Kidney (tissue), 14 donors: ENCODE results near the gene NUP62. TPM values are rescaled to one million over a fixed set of nuclear protein-coding genes. Genes with fewer than 3 reads are reported as not detected.

ENCODE experiments used
- DNase-seq, 5 donors: peaks; one replicate each; pipeline ENCODE4 v3.0.0-alpha.2; 2013 to 2020
- FAIRE-seq: peaks from 2 replicates; lab custom pipeline; 2012; peaks lifted over from hg19 to GRCh38; lab: Jason Lieb, UNC
- H3K27ac ChIP-seq, 2 donors: one replicate each; pipeline ENCODE4 v1.7.0; 2013; ENCODE audit warnings: low read depth in 2 of 2, low read length in 2 of 2, inconsistent platforms in 1 of 2
- H3K27me3 ChIP-seq: one replicate; pipeline ENCODE4 v1.7.1; 2013; ENCODE audit warnings: low read length, inconsistent platforms; ENCODE audit not compliant: control insufficient read depth, insufficient read depth
- H3K36me3 ChIP-seq, 3 donors: one replicate each; pipeline versions ENCODE4 v1.7.0 to v1.7.1; 2013; ENCODE audit warnings: low read length in 3 of 3, control low read depth in 1 of 3, inconsistent platforms in 1 of 3; ENCODE audit not compliant: insufficient read depth in 3 of 3, control insufficient read depth in 2 of 3
- H3K4me1 ChIP-seq, 3 donors: one replicate each; pipeline versions ENCODE4 v1.7.0 to v1.7.1; 2013; ENCODE audit warnings: low read length in 3 of 3, inconsistent platforms in 1 of 3, low read depth in 1 of 3; ENCODE audit not compliant: control insufficient read depth in 2 of 3, insufficient read depth in 2 of 3
- H3K4me3 ChIP-seq, 3 donors: one replicate each; pipeline versions ENCODE4 v1.7.0 to v1.8.1; 2013; ENCODE audit warnings: low read length in 3 of 3, control low read depth in 1 of 3, inconsistent platforms in 1 of 3
- H3K9ac ChIP-seq, 3 donors: one replicate each; pipeline versions ENCODE4 v1.7.0 to v1.7.1; 2013; ENCODE audit warnings: low read length in 3 of 3, control low read depth in 1 of 3, inconsistent platforms in 1 of 3
- H3K9me3 ChIP-seq, 3 donors: one replicate each; pipeline versions ENCODE4 v1.7.0 to v1.7.1; 2013; ENCODE audit warnings: low read length in 3 of 3, control low read depth in 1 of 3, inconsistent platforms in 1 of 3; ENCODE audit not compliant: control insufficient read depth in 2 of 3, insufficient read depth in 1 of 3
- intact Hi-C: fragments of 100-400 bp; cut with DNase I; formaldehyde crosslinking; loops from one replicate; pipeline ENCODE4 v1.11.1; 2022
- polyA plus RNA-seq: library from polyadenylated mRNA; stranded (reverse); fragments of 350-450 nt; fragmentation: Illumina TruSeq; extraction: RNeasy Lipid Tissue Mini Kit (QIAGEN cat#74804); gene quantifications from one replicate; pipeline ENCODE4 v1.2.3, GENCODE V29; 2014; ENCODE audit warnings: low read depth, low replicate concordance; ENCODE audit not compliant: insufficient read depth
- total RNA-seq: library from RNA; stranded (reverse); fragmentation: NEBNext Ultra II Directional; extraction: Animal tissue kit (Norgen Biotek cat#: 25700); gene quantifications from one replicate; pipeline ENCODE4 v1.2.1, GENCODE V29; 2021
- TF ChIP-seq, protein P1 (sequence below): IDR thresholded peaks from 3 replicates; pipeline ENCODE4 v1.5.1; 2012; ENCODE audit warnings: mild to moderate bottlenecking, moderate library complexity, borderline replicate concordance; ENCODE audit not compliant: insufficient read depth; ENCODE audit errors: extremely low read depth
- donor health status: control.
- donor health status: control.
- donor health status: control.
- donor health status: control.
- donor health status: control.
- donor health status: DM: yes; HTN: yes; CAD: no.
- donor health status: Normal renal cell carcinoma (clear cell type).

The NUP62 gene
- total and polyA plus RNA-seq, 2 donors from 2014 or later, result 17.1 to 39.0 TPM

DNA sequence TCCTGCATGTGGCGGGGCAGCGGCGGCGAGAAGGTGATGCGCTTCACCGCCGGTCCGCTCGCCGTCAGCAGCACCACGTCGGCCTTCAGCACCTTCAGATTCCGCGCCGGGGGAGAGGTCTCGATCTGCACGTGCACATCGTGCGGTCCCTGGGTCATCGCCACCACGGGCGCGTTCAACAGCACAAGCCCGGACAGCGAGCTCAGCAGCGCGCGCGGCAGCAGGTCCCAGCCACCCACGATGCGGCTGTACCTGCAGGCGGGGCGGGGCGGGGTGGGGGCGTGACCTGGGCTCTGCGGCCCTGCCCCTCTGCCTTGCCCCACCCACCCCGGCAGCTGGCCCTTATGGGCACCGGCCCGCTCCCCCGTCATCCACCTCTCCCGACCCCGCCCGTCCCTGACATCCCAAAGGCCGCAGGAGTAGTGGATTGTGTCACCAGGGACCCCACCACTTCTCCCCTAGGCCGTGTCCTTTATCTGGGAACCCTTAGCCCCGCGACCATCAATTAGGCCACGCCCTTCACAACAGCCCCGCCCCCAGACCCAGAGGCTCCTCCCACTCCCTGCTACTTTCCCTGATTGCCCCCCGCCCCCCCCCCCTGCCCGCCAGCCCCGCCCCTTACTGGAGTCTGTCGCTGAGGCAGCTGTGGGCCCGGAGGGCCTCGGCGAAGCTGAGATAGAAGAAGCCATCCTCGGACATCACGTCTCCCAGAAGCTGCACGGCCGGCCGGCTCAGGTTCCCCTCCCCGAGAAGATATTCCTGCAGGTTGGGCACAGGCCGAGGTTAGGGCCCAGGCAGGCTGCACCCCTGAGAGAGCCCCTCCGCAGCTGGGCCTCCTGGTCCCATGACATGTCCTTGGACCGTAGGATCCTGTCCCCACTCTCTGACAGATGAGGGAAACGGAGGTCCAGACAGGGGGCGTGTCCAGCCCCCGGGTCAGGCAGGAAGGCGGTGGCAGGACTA is 38.7 kb downstream of the NUP62 start:
- no peak overlapping the region for H3K27ac ChIP-seq
- H3K4me3 ChIP-seq, result no peak overlapping the region
- intact Hi-C loops, result no loop called here
- peaks cover 0 to 5% (median 0%) of the 10 kb centered on the region in 3 donors for H3K4me1 ChIP-seq
- DNase-seq (peak in 3 of 5 donors; percentile 37 to 88 (median 64)), FAIRE-seq (no peak)
- no peaks in the 10 kb centered on the region for H3K27me3 ChIP-seq
- no peaks in the 10 kb centered on the region for H3K9me3 ChIP-seq
- TF ChIP-seq, protein P1, sequence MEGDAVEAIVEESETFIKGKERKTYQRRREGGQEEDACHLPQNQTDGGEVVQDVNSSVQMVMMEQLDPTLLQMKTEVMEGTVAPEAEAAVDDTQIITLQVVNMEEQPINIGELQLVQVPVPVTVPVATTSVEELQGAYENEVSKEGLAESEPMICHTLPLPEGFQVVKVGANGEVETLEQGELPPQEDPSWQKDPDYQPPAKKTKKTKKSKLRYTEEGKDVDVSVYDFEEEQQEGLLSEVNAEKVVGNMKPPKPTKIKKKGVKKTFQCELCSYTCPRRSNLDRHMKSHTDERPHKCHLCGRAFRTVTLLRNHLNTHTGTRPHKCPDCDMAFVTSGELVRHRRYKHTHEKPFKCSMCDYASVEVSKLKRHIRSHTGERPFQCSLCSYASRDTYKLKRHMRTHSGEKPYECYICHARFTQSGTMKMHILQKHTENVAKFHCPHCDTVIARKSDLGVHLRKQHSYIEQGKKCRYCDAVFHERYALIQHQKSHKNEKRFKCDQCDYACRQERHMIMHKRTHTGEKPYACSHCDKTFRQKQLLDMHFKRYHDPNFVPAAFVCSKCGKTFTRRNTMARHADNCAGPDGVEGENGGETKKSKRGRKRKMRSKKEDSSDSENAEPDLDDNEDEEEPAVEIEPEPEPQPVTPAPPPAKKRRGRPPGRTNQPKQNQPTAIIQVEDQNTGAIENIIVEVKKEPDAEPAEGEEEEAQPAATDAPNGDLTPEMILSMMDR, result no peak
- no peaks in the 10 kb centered on the region for H3K36me3 ChIP-seq
- no peak overlapping the region for H3K9ac ChIP-seq

GRCh38 chr19:49889687-49890348 is 39.5 kb downstream of the NUP62 start:
- Histone ChIP-seq H3K4me3 (no peak overlapping the region), H3K36me3 (peaks cover 0 to 2% (median 1%) of the 10 kb centered on the region in 3 donors), H3K9ac (no peak overlapping the region), H3K4me1 (peaks cover 0 to 5% (median 0%) of the 10 kb centered on the region in 3 donors), H3K27ac (no peak overlapping the region), H3K27me3 (no peaks in the 10 kb centered on the region), H3K9me3 (no peaks in the 10 kb centered on the region)
- DNase-seq (peak; percentile 88 to 93 (median 91)), FAIRE-seq (no peak)
- intact Hi-C loops, result no loop called here
- TF ChIP-seq, protein P1, result peak; percentile 53

- Histone ChIP-seq H3K9me3 (no peaks in the 10 kb centered on the region), H3K36me3 (peaks cover 0 to 9% (median 3%) of the 10 kb centered on the region in 3 donors), H3K9ac (no peak overlapping the region), H3K4me1 (peaks cover 0 to 5% (median 0%) of the 10 kb centered on the region in 3 donors), H3K27ac (no peak overlapping the region), H3K4me3 (no peak overlapping the region), H3K27me3 (no peaks in the 10 kb centered on the region)
- TF ChIP-seq, protein P1, result no peak
- peak in 1 of 5 donors; percentile 70 for DNase-seq
- intact Hi-C loops, result no loop called here
- no peak for FAIRE-seq
Observed at GRCh38 chr19:49889038-49889686, 40.1 kb downstream of the NUP62 start.
